GM12878 (cell line): ENCODE results near the gene SORBS1. TPM values are rescaled to one million over a fixed set of nuclear protein-coding genes. Genes with fewer than 3 reads are reported as not detected.
A peak's percentile ranks its signal among the peaks of the same experiment; 100 is the strongest.

Experiments
- CHD1 ChIP-seq: IDR thresholded peaks from 2 replicates; pipeline ENCODE4 v1.6.1; 2012; ENCODE audit warnings: low read depth, low read length, improper control_type of control experiment
- E2F4 ChIP-seq: IDR thresholded peaks from 2 replicates; pipeline ENCODE4 v1.6.1; 2012; ENCODE audit warnings: low read depth, low read length, improper control_type of control experiment
- JUNB ChIP-seq: IDR thresholded peaks from 2 replicates; pipeline ENCODE4 v1.6.1; 2016; ENCODE audit warnings: antibody characterized with exemption, mild to moderate bottlenecking
- RAD51 ChIP-seq: fragments of 450-650 bp; IDR thresholded peaks from 2 replicates; pipeline ENCODE4 v1.6.1; 2016; ENCODE audit warnings: moderate library complexity, mild to moderate bottlenecking, inconsistent platforms
- RB1 ChIP-seq: fragments of 450-650 bp; formaldehyde crosslinking; IDR thresholded peaks from 2 replicates; pipeline ENCODE4 v1.6.1; 2017; ENCODE audit warnings: mild to moderate bottlenecking, borderline replicate concordance
- REST ChIP-seq: IDR thresholded peaks from 2 replicates; pipeline ENCODE4 v1.6.1; 2012; ENCODE audit warnings: mild to moderate bottlenecking, low read depth, low read length
- TARDBP ChIP-seq: IDR thresholded peaks from 2 replicates; pipeline ENCODE4 v1.6.1; 2016; ENCODE audit warnings: borderline replicate concordance
- ZNF207 ChIP-seq: fragments of 450-650 bp; IDR thresholded peaks from 2 replicates; pipeline ENCODE4 v1.6.1; 2014; ENCODE audit warnings: antibody characterized with exemption, mild to moderate bottlenecking, borderline replicate concordance
- polyA plus RNA-seq, 11 experiments: library from polyadenylated mRNA; depleted of rRNA in 4 of 11; unstranded in 6 of 11; stranded (reverse) in 5 of 11; fragments of >200 nt; fragmentation: Nextera tagmentation in 4 of 11; fragmentation: Illumina TruSeq in 1 of 11; extraction: Ambion mirVana in 4 of 11; extraction: Trizol in 1 of 11; gene quantifications; 1 replicate in 1 of 11; 2 replicates in 10 of 11; pipeline versions ENCODE4 v1.2.1 to v1.2.3, GENCODE V29; 2011 to 2016; ENCODE audit warnings: inconsistent platforms in 2 of 11, missing spikeins in 2 of 11, low read depth in 1 of 11
- total RNA-seq, 4 experiments: library from RNA; depleted of rRNA in 3 of 4; stranded (reverse); fragments of >200 nt in 3 of 4; fragmentation: Illumina TruSeq in 1 of 4; extraction: Trizol in 1 of 4; gene quantifications; 2 replicates each; pipeline versions ENCODE4 v1.2.1 to v1.2.3, GENCODE V29; 2013 to 2021

Gene SORBS1
- total and polyA plus RNA-seq, 10 of the 15 experiments (the other 5 are each of a cell fraction or from before 2014, with no cell fraction given): 0.13 to 0.75 (median 0.39) TPM

GRCh38 chr10:95411635-95412034 is 149.5 kb downstream of the SORBS1 start (continued):
- TF ChIP-seq REST: peak; percentile 78
- no peak for TF ChIP-seq TARDBP
- TF ChIP-seq JUNB: no peak
- peak; percentile 68; the same call in 1 of the 2 replicates for TF ChIP-seq RAD51
- no peak for TF ChIP-seq ZNF207
- TF ChIP-seq CHD1: no peak
- TF ChIP-seq E2F4: no peak
- no peak for TF ChIP-seq RB1
